Tongue (tissue), 2 donors: Measurements from ENCODE around the gene MKX. TPM values are rescaled to one million over a fixed set of nuclear protein-coding genes. Genes with fewer than 3 reads are reported as not detected.
"Not testable (repeated sequence)": the region's sequence is repeated elsewhere in the genome, so short reads cannot be mapped to it uniquely, and the experiment has no call there.

ENCODE experiments used
- DNase-seq: peaks from one replicate; pipeline ENCODE4 v3.0.0-alpha.2; 2015
- total RNA-seq: library from RNA; depleted of rRNA; stranded (reverse); fragments of >200 nt; gene quantifications from one replicate; pipeline ENCODE4 v1.2.3, GENCODE V29; 2014

MKX gene
- total RNA-seq, 1 donor from 2014 or later, result 0.51 TPM

DNA sequence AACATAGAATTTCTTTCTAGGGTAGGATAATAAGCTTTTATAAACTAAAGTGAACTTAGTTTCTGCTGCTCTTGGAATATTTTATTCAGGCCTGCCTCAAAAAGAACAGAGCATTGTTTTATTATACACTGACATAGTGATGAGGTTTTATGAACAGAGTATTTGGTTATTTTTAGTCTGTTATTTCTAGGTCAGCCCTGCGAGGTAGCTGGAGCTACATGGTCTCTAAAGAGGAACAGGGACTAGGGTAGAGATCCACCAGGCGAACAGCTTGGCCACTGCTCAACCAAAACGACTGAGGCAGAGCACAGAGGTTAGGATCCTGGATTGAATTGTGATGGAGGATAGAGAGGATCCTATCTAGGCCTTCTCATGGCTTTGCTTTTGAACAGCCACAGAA, 53.0 kb downstream of the MKX start:
- DNase-seq, result no peak

DNA sequence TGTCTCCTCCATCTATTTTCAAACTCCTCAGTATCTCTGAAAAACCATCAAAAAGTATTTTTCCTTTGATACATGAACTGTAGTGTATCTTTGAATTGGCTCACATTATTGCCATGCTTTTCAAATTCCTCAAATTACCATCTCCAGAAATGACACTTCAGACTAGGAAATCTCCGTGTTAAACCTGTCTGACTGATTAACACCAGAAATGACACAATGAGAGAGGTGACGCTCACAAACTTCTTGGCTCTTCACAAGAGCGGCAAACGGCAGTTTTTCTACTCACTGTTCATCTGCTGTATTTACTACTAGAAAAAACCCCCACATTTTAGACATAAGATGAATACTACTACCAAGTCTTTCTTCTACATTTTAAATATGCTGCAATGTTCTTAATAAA, 56.6 kb downstream of the MKX start:
- DNase-seq, result no peak

DNA sequence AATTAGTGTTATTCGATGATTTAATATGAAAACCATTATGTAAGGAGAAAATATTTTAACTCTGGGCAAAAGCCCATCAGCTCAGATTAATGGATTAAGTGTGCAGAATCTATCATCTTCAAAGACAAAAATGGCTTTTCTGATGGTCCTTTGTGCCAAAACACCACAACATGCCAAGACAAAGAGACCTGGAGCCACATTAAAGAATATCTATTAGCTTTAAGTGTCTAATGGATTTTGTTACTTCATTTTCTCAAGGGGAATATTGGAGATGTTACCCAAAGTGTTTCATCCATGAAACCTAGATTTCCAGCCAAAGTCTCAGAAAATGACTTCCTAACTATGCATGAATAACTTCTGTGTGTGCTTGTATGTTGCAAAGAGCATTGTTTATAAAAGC, 57.3 kb downstream of the MKX start:
- DNase-seq, result no peak

DNA sequence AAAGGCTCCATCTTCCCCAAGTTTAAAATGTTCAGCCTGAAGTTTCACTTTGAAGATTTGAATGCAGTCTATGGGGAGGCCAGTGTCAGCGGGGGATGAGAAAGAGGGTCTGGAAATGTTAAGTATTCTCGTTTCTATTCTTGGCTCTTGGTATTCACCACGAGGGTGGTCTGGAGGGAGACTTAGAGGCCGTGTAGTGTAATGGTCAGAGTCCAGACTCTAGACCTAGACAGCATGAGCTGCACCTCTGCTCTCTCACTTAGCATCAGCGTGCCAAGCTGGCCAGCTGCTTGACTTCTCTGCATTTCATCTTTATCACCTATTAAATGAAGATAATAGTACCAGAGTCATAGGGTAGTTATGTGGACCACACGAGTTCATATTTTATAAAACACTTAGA, 57.9 kb downstream of the MKX start:
- no peak for DNase-seq

DNA sequence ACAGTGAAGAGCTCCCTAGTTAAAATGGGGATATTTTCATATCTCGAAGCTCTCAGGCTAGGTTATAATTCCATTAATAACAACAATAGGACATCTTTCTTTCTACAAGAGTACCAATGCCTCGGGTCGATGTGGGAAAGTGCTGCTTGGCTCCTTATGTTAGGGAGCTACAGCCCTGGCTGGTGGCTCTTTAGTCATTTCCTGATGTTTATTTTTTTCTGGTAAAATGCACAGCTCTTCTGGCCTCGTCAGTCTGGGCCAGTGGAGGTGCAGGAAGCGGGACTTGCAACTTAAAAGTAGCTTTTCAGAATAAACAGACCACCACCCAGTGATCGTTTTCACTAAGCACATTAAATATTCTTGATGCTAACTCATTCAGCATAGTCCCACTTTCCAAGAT, 58.3 kb downstream of the MKX start:
- no peak for DNase-seq

DNA sequence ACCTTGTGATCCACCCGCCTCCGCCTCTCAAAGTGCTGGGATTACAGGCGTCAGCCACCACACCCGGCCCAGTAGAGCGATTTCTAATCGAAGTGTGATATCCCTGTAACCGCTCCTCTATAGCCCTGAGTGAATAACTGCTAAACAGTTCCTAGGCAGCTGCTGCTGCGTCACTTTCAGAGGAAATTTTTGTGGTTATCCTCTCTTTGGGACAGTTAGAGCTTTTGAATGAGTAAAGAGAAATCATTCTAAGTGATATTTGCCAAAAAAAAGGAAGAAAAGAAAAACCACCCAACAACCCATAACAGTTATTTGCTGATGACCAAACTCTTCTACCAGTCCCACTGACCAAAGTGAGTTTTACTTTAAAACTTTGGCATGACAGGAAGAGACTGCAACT, 59.9 kb downstream of the MKX start:
- DNase-seq, result no peak

DNA sequence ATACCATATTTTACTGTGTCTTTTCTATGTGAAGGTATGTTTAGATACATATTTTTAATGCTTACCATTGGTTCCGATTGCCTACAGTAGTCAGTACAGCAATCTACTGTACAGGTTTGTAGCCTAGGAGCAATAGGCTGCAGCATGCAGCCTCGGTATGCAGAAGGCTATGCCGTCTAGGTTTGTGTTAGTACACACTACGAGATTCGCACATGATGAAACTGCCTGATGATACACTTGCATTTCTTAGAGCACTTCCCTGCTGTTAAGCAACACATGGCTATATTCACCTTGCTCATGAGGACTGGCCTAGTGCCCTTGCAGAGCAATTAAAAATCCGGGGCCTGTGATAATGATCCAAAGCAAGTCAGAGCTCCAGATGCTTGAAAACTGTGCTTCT, 62.4 kb downstream of the MKX start:
- DNase-seq, result no peak

DNA sequence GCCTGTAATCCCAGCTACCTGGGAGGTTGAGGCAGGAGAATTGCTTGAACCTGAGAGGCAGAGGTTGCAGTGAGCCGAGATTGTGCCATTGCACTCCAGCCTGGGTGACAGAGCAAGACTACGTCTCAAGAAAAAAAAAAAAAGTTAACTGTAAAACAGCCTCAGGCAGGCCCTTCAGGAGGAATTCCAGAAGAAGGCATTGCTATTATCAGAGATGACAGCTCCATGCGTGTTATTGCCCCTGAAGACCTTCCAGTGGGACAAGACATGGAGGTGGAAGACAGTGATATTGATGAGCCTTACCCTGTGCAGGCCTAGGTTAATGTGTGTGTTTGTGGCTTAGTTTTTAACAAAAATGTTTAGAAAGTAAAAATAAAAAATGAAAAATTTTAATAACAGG, 63.8 kb downstream of the MKX start:
- not testable (repeated sequence) for DNase-seq

DNA sequence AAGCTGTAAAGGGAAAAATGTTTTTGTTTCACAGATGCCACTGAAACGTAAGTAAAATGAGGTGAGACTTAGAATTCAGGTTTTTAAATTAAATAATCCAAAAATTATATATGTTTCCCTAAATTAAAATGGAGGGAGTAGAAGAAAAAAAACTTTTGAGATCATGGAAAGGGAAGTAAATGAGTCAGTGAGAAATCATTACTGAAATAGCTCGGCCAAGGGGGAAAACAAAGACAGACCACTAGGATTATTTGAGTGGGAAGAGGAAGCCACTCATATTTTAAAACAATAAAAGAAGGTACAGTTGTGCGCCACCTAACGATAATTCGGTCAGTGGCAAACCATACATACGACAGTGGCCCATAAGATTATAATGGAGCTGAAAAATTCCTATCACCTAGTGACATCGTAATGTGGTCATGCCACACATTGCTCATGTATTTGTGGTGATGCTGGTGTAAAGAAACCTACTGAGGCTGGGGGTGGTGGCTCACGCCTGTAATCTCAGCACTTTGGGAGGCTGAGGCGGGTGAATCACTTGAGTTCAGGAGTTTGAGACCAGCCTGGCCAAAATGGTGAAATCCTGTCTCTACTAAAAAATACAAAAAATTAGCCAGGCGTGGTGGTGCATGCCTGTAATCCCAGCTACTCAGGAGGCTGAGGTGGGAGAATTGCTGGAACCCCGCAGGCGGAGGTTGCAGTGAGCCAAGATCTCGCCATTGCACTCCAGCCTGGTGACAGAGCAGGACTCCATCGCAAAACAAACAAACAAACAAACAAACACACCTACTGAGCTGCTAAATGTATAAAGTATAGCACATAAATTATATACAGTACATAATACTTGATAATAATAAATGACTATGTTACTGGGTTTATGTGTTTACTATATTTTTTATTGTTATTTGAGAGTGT, 64.7 kb downstream of the MKX start:
- no peak for DNase-seq

DNA sequence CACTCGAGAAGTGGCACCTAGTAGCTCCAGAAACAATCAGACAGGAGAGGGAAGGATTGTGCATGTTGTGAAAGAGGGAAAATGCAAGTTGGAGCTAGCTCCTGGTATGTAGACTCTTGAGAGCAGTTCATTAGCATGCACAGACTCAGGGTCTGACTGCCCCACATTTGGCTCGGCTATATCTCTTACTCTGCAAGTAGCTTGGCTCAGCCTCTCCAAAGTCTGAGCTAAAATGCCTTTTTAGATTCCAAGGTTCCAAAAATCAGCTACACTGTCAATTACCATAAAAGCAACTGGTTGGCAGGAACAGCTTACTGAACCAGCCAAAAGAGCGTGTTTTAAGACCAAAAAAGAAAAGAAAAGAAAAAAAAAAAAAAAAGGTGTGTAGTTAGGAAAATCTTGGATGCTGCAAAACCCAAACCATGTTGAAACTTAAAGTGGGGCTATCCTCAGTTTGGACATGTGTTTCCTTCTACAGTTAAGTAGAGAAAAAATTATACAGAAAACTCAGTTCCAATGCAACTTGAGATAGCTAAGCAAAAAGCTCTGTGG, 65.5 kb downstream of the MKX start:
- DNase-seq, result peak; percentile 69

DNA sequence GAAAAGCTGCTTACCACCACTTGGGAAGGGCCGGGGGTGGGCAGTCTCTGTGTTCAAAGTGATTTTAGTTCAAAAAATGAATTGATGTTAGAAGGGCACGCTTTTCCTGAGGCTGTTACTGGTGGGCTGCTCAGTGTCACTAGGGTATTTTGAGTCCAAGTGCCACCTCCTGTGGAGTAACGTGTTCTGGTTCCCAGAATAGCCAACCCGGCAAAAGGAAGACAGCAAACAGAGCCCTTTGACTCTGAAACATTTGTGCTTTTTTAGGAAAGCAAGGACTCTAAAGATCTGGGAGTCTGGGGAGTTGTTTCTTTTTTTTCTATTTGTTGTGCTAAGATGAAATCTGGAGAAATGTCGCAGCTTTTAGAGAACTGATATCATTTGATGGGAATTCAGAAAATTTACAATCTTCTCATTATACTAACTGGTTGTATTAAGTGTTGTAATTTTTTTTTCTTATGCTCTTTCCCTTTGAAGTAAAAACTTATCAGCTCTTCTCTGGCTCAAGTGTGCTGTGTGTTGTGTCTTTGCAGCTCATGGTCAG, 66.2 kb downstream of the MKX start:
- no peak for DNase-seq

DNA sequence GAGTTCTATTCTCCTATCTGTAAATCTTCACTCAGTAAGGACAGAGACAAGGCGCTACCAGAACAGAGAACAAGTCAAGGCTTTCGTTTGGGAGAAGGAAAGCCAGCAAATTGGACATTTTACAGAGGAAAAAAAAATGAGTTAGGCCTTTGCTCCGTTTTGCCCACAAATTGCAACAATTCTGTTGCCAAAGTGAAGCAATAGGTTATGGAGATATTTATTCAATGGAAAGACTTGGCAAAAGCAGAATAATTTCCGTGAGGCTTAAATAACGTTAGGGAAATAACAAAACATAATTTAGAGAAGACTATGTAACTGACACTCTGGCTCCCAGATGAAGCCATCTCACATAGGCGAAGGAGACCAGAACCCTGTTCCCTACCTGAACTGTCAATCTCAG, 67.5 kb downstream of the MKX start:
- no peak for DNase-seq

DNA sequence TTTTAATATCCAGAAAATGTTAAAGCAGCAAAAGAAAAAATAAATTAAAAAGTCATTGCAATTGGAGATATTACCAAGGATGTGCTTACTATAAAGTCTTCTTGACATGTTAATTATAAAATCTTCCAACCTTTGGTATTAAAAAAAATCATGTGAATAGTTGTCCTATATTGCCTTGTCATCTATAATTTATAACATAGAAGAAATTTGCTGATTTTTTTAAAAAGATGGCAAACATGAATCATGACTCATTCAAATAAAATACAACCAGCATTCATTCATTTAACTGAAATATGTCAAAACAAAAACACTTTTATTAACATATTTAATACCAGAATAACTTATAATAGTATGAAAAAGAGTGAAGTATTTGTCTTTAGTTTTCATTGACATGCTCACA, 72.6 kb downstream of the MKX start:
- no peak for DNase-seq

DNA sequence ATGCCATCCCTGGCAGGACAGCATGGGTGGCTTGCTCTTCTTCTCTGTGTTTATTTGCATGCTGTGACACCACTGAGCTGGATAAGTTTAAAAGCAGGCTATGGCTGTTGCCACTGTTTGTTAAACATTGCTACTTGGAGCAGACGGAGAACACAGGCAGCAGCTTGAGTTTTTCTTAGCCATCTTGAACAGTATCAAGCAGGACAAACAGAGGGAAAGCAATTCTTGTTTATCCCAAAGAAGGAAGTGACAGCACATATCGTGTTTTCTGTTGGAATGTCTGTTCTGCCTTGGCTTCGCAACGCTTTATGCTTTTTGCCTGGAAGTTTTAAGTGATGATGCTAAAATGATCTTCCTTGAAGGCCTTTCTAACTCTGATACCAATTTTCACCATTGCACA, 73.8 kb downstream of the MKX start:
- no peak for DNase-seq

DNA sequence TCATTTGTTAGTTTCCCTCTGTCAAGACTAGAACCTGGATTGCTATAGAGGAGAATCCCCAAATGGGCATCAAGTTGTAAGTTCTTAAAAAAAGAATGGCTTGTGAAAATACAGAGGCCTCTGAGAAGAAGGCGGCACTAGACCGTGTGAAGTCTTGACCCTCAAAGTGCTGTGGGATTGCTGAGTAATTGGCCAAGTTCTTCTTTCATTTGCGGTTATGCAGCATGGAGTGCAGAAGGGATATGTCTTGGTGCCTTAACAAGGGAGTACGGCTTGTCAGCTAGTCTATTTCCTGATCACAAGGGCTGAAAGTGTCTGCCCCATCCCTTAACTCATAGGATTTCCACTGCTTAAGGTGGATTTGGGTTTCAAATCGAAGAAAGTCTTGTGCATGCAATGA, 81.2 kb downstream of the MKX start:
- no peak for DNase-seq

DNA sequence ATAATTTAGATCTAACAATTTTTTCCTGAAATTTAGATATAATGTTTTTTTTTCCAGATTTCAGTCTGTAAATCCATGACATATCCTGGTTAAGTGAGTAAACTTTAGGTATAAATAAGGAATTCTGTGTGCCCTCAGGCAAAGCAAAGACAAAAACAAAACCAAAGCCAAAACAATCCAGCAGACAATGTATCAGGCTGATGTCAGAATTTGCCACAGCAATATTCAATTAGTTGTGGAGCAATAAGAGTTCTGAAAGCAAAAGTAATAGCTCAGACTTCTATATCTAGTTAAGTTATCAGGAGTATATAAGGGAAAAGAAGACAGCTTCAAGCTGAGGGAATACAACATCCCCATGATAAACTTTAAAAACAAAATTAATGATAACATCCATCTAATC, 82.0 kb downstream of the MKX start:
- no peak for DNase-seq

DNA sequence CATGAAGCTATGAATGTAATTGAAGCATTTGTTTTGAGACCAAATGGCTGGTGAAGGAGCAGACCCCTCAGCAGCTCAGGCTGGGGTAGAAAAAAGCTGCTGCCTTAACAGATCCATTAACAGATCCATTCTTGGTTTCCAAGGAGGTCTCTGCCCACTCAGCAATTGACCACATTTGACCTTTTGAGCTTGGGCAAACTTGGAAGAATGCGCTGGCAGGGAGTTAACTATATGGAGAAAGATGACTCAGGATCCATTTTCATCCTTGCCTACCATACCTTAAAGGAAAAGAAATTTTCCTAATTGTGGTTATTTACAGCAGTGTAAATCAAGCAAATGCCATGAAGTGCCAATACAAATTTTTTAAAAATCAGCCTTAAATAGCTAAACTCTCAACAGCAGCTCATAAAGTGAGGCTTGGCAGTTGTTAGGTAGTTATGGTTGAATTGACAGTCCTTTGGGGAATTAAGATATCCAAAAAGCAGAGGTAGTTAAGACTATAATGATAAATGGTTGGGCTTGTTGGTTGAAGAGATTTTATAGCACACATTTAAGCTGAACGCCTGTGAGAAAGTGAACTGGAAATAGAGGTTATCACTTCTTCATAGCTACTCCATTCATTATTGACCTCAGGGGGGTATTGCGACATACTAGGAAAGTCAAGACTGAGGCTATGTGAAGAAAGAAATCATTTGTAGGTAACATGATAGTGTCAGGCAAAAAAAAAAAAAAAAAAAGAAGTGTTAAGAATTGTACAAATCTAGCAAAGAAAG, 83.9 kb downstream of the MKX start:
- DNase-seq, result no peak

DNA sequence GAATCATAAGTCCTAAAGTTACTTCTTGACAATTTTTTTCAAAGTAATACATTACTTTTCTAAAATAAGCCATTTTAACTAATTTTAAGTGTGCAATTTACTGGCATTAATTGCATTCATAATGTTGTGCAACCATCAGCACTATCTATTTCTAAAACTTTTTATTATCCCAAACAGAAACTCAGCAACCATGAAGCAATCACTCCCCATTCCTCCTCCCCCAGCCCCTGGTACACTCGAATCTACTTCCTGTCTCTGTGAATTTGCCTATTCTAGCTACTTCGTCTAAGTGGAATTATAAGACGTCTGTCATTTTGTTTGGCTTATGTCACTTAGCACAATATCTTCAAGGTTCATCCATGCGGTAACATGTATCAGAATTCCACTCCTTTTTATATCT, 84.9 kb downstream of the MKX start:
- no peak for DNase-seq

DNA sequence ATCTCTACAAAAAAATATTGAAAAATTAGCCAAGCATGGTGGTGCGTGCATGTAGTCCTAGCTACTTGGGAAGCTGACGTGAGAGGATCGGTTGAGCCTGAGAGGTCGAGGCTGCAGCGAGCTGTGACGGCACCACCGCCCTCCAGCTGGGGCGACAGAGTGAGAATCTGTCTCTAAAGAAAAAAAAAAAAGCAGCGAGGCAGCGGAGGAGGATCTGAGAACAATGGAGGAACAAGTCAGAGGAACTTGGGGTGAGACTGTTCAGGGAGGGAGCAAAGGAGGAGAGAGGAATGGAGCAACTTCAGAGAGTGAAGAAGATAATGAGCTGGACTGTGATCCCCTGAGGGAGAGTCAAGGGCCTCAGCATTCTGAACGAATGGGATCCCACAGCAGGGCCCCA, 85.4 kb downstream of the MKX start:
- no peak for DNase-seq

DNA sequence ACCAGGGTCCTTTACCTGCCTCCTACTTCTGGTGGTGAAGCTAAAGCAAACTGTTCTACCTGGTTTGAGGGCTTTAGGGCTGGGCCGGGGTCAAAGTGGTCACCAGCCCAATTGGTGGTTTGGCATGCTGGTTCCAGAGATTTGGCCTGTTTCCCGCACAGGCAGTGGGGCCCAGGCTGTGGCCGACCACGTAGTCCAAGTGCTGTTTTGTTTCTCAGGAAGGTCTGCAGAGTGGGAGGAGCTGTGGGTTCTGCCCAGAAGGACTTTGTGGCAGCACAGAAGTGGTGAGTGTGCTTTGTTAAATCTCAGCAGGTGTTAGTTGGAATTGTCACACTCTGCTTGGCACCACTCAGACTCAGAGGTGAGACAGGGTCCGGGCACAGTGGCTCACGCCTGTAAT, 85.8 kb downstream of the MKX start:
- DNase-seq, result no peak

DNA sequence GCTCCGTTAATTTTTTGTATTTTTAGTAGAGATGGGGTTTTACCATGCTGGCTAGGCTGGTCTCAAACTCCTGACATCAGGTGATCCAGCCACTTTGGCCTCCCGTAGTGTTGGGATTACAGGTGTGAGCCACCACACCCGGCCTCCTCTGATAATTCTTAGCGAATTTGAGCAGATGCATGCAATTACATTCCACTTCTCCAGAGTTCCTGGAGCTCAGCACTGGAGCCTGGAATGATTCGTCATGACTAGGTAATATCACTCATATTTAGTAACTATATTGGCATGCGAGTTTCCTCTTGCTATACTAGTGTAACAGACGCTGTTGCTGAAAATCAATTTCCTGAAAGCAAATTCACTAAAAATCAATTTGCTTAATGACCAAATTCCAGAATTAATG, 86.8 kb downstream of the MKX start:
- no peak for DNase-seq

DNA sequence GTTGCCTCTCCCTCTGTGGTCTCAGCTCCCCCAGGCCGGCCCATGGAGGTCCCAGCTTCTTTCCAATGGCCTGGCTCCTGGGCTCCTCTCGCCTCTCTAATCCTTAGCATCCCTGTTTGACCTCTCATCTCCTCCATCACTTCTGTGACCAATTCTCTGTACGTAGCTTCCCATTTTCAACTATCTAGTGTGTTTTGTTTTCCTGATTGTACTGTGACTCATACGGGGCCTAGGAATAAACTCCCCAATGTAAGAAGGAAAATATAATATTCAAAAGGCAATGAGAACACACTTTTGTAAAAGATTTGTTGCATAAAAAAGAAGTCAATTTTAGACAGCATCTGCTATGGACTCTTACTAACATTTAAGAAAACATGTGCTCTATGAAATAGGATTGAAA, 90.3 kb downstream of the MKX start:
- no peak for DNase-seq

DNA sequence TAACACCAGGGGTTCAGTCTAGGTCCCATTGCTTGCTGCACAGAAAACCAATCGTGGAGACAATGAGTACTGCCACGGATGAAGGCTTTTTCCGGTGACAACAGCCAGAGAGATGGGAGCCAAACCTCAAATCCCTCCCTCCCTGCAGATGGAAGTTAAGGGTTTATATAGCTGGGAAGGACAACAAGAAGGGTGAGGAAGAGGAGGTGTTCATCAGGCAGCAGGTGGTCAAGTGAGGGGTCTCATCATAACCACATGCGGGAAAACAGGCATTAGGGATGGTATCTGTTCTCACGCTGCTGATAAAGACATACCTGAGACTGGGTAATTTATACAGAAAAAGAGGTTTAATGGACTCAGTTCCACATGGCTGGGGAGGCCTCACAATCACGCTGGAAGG, 91.3 kb downstream of the MKX start:
- no peak for DNase-seq
